Measurements from ENCODE around the gene RHOBTB3. TPM values are rescaled to one million over a fixed set of nuclear protein-coding genes. Genes with fewer than 3 reads are reported as not detected.

The RHOBTB3 gene
- total RNA-seq, 6 experiments from 2014 or later, result 24.1 to 49.1 (median 38.9) TPM

DNA sequence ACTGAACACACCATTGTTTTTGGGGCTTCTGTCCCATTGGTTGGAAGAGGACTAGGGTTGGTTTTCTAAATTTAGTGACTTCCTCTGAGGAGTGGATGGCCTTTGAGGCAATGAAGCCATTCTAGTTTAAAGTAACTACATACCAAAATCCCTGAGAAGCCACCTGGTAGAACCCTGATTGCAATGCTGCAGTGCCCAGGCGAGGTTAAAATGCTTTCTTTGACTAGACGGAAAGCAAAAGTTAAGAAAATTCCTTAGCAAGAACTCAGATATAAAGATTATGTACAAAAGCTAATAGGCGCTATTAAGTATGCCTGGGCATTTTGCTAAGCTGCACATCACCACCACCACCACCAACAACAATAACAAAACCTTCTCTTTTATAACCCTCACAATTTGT, 70.8 kb downstream of the RHOBTB3 start:
- intact Hi-C loops (cut with DNase I), result no loop called here
- WGBS (ENCODE audit: insufficient coverage, low coverage, low lambda C conversion rate, missing lambda C conversion rate), result 79% methylated on average over 2 of the region's 3 CpGs
- Histone ChIP-seq H3K9me3 (no peaks in the 10 kb centered on the region), H3K36me3 (no peaks in the 10 kb centered on the region), H3K4me1 (peaks cover 0 to 63% (median 27%) of the 10 kb centered on the region in 4 donors), H3K27me3 (no peaks in the 10 kb centered on the region), H3K4me3 (no peak overlapping the region), H3K27ac (peak overlapping the region in 2 of 3 donors; percentile 59 to 81)
- TF ChIP-seq POLR2A (IDR thresholded peaks at IDR 0.05) (no peak), CTCF (IDR thresholded peaks at IDR 0.05) (no peak)
- DNase-seq, result no peak
- no peak for ATAC-seq

GRCh38 chr5:95803271-95804148, 72.4 kb downstream of the RHOBTB3 start:
- H3K9me3 ChIP-seq, result no peaks in the 10 kb centered on the region
- WGBS (ENCODE audit: insufficient coverage, low coverage, low lambda C conversion rate, missing lambda C conversion rate), result 23% methylated on average over 5 of the region's 6 CpGs
- no peaks in the 10 kb centered on the region for H3K36me3 ChIP-seq
- intact Hi-C loops (cut with DNase I), result no loop called here
- peak overlapping the region; percentile 32 to 81 (median 64) for H3K27ac ChIP-seq
- no peak for TF ChIP-seq CTCF (IDR thresholded peaks at IDR 0.05)
- no peak for TF ChIP-seq POLR2A (IDR thresholded peaks at IDR 0.05)
- H3K27me3 ChIP-seq, result no peaks in the 10 kb centered on the region
- ATAC-seq (peak; percentile 66 to 82 (median 78)), DNase-seq (no peak)
- H3K4me1 ChIP-seq, result peaks cover 0 to 63% (median 27%) of the 10 kb centered on the region in 4 donors
- H3K4me3 ChIP-seq, result no peak overlapping the region

- Histone ChIP-seq H3K27me3 (no peaks in the 10 kb centered on the region), H3K4me1 (peaks cover 0 to 63% (median 31%) of the 10 kb centered on the region in 4 donors), H3K9me3 (no peaks in the 10 kb centered on the region), H3K27ac (peak overlapping the region; percentile 32 to 81 (median 64)), H3K4me3 (no peak overlapping the region), H3K36me3 (no peaks in the 10 kb centered on the region)
- WGBS (ENCODE audit: insufficient coverage, low coverage, low lambda C conversion rate, missing lambda C conversion rate), result 46% methylated on average over 6 of the region's 6 CpGs
- DNase-seq (no peak), ATAC-seq (peak in 3 of 4 donors; percentile 1 to 30 (median 7))
- TF ChIP-seq POLR2A (IDR thresholded peaks at IDR 0.05), result no peak
- no peak for TF ChIP-seq CTCF (IDR thresholded peaks at IDR 0.05)
- intact Hi-C loops (cut with DNase I), result no loop called here
Measured at GRCh38 chr5:95804736-95805539, 73.8 kb downstream of the RHOBTB3 start.

DNA sequence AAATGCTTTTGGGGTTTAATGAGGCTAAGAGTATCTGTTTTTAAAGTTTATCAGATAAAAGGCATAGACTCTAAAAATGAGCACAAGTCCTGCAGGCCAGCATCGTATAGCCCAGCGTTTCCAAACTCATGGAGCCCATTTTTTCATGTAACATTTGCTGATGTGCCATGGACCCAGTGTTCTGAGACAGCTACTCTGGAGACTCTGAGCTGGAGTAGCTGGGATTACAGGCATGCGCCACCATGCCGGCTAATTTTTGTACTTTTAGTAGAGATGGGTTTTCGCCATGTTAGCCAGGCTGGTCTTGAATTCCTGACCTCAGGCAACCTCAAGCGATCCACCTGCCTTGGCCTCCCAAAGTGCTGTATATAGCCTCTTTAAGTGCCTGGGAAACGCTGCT, 75.6 kb downstream of the RHOBTB3 start:
- Histone ChIP-seq H3K36me3 (no peaks in the 10 kb centered on the region), H3K4me1 (peaks cover 0 to 56% (median 34%) of the 10 kb centered on the region in 4 donors), H3K4me3 (no peak overlapping the region), H3K27ac (no peak overlapping the region), H3K9me3 (no peaks in the 10 kb centered on the region), H3K27me3 (no peaks in the 10 kb centered on the region)
- DNase-seq, result no peak
- intact Hi-C loops (cut with DNase I), result no loop called here
- TF ChIP-seq CTCF (IDR thresholded peaks at IDR 0.05) (no peak), POLR2A (IDR thresholded peaks at IDR 0.05) (no peak)
- 89% methylated on average over 3 of the region's 7 CpGs for WGBS (ENCODE audit: insufficient coverage, low coverage, low lambda C conversion rate, missing lambda C conversion rate)
- no peak for ATAC-seq
